ENCODE measurements around the gene SORCS2. TPM values are rescaled to one million over a fixed set of nuclear protein-coding genes. Genes with fewer than 3 reads are reported as not detected.

The SORCS2 gene
- total RNA-seq, 2 donors from 2014 or later: 0.54 to 0.74 TPM

DNA sequence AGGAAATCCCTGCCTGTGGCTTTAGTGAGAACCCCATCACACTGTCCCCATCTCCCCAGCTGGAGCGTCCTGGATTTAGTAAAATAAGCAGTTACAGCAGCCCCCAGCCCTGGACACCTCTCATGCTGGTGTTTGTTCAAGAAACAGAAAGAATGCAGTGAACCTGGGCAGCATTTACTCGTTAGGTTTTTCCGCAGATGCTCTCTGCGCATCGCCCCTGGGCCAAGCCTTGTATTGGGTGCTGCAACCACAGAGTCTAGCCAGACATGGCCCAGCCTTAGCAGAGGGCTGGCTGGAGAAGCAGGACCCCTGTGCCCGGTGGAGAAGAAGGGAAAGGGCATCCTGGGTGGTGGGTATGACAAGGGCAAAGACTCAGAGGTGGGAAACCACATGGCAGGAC, 378.7 kb downstream of the SORCS2 start:
- no peak overlapping the region for H3K27ac ChIP-seq
- no peaks in the 10 kb centered on the region for H3K36me3 ChIP-seq
- no peak overlapping the region for H3K9ac ChIP-seq (ENCODE audit: low read depth in 2 of 2, low read length in 2 of 2)
- intact Hi-C loops (cut with DNase I): no loop called here
- no peak for DNase-seq
- TF ChIP-seq, protein P1, sequence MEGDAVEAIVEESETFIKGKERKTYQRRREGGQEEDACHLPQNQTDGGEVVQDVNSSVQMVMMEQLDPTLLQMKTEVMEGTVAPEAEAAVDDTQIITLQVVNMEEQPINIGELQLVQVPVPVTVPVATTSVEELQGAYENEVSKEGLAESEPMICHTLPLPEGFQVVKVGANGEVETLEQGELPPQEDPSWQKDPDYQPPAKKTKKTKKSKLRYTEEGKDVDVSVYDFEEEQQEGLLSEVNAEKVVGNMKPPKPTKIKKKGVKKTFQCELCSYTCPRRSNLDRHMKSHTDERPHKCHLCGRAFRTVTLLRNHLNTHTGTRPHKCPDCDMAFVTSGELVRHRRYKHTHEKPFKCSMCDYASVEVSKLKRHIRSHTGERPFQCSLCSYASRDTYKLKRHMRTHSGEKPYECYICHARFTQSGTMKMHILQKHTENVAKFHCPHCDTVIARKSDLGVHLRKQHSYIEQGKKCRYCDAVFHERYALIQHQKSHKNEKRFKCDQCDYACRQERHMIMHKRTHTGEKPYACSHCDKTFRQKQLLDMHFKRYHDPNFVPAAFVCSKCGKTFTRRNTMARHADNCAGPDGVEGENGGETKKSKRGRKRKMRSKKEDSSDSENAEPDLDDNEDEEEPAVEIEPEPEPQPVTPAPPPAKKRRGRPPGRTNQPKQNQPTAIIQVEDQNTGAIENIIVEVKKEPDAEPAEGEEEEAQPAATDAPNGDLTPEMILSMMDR (IDR thresholded peaks at IDR 0.05): no peak
- H3K27me3 ChIP-seq: no peaks in the 10 kb centered on the region
- no peaks in the 10 kb centered on the region for H3K9me3 ChIP-seq
- H3K4me3 ChIP-seq: no peak overlapping the region
- no peaks in the 10 kb centered on the region for H3K4me1 ChIP-seq

DNA sequence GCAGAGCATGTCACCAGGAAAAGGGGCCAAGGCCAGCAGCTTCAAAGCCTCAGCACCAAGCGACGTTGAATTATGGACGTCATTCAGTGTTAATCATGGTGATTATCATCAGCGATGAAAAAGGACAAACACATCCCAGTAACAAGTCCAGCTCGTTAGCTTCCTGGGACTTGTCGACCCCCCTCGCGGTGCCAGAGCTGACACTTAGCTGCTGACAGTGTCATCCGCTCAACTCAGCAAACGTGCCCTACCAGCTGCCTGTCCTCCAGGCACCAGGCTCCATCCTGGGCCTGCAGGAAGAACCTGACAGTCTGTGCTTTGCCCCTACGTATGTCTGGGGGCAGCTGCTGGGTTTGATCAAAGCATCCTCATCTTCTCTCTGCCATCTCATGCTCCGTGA, 379.4 kb downstream of the SORCS2 start:
- H3K27me3 ChIP-seq: no peaks in the 10 kb centered on the region
- TF ChIP-seq, protein P1 (IDR thresholded peaks at IDR 0.05): no peak
- no peaks in the 10 kb centered on the region for H3K9me3 ChIP-seq
- no peak overlapping the region for H3K27ac ChIP-seq
- DNase-seq: no peak
- no peaks in the 10 kb centered on the region for H3K36me3 ChIP-seq
- H3K9ac ChIP-seq (ENCODE audit: low read depth in 2 of 2, low read length in 2 of 2): no peak overlapping the region
- no peaks in the 10 kb centered on the region for H3K4me1 ChIP-seq
- no peak overlapping the region for H3K4me3 ChIP-seq
- intact Hi-C loops (cut with DNase I): no loop called here

DNA sequence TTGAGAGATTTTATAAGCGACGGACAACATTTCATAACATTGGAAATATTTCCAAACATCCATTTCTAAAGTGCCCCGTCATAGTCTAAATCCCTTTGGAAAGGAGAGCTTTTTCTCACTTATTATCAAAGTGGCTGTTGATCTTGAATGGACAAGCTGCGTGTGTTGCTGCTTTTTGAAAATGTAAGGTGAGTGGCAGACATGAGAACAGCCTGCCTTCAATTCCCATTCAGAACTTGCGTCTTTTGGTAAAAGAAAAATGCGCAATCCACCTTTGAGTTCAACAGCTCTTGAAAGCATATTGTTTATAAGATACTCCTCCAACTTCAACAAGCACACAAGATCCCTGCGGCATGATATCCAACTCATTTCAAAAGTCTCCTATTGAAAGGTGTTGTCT, 380.6 kb downstream of the SORCS2 start:
- no peak overlapping the region for H3K4me3 ChIP-seq
- no peaks in the 10 kb centered on the region for H3K27me3 ChIP-seq
- no peaks in the 10 kb centered on the region for H3K4me1 ChIP-seq
- H3K27ac ChIP-seq: no peak overlapping the region
- H3K36me3 ChIP-seq: no peaks in the 10 kb centered on the region
- DNase-seq: no peak
- no peaks in the 10 kb centered on the region for H3K9me3 ChIP-seq
- intact Hi-C loops (cut with DNase I): no loop called here
- H3K9ac ChIP-seq (ENCODE audit: low read depth in 2 of 2, low read length in 2 of 2): no peak overlapping the region
- TF ChIP-seq, protein P1 (IDR thresholded peaks at IDR 0.05): no peak

DNA sequence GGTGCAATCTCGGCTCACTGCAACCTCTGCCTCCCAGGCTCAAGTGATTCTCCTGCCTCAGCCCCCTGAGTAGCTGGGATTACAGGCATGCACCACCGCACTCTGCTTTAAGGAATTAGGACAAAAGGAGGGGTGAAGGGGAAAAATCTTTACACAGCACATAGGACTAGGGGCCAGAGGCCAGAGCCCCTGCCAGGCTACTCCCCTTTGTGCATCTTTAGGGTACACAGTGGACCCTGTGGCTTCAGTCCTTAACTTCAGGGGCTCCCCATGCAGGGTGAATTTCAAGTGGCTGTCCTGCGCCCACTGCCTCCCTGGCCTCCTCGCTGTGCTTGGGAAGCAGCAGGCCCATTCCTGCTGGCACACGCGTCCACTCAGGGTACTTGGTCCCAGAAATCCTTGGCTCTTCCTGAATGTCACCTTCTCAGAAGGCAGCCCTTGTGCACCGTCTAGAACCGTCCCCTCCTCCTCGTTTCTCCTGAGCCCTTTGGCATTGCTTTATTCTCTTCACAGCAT, 381.3 kb downstream of the SORCS2 start:
- H3K27me3 ChIP-seq: no peaks in the 10 kb centered on the region
- no peaks in the 10 kb centered on the region for H3K36me3 ChIP-seq
- DNase-seq: no peak
- H3K4me1 ChIP-seq: no peaks in the 10 kb centered on the region
- TF ChIP-seq, protein P1 (IDR thresholded peaks at IDR 0.05): no peak
- no peak overlapping the region for H3K4me3 ChIP-seq
- H3K9ac ChIP-seq (ENCODE audit: low read depth in 2 of 2, low read length in 2 of 2): no peak overlapping the region
- no peaks in the 10 kb centered on the region for H3K9me3 ChIP-seq
- intact Hi-C loops (cut with DNase I): no loop called here
- H3K27ac ChIP-seq: no peak overlapping the region

DNA sequence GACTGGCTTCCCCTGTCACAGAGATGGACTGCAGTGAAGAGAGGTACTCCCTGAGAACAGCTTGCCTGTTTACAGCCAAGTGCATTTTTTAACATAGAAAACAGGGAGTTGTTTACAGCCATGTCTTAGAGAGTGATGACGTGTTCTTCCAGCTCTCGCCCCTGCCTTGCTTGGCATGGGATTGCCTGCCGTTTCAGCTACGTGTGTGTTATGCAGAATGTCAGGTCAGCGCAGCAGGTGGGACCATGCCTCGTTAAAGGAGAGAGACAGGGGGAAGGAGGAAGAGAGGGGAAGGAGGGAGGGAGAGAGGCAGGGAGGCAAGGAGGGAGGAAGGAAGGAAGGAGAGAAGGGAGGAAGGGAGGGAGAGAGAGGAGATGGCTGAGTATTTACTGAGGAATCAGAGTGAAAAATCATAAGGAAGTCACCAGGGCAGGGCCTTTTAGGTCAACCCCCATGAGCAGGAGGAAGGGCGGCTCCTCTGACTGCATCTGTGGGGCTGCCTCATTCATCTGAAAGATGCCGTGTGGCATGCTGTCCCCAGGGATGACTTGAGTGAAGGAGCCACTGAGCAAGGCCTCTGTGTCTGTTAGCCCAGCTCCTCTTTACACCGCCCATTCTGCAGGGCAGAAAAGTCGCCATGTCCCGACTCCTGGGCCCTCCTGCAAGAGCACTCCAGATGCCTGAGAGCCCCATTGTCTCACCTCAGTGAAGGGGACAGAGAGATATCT, 382.1 kb downstream of the SORCS2 start:
- H3K36me3 ChIP-seq: no peaks in the 10 kb centered on the region
- no peak overlapping the region for H3K27ac ChIP-seq
- no peaks in the 10 kb centered on the region for H3K4me1 ChIP-seq
- no peak overlapping the region for H3K9ac ChIP-seq (ENCODE audit: low read depth in 2 of 2, low read length in 2 of 2)
- DNase-seq: no peak
- H3K27me3 ChIP-seq: no peaks in the 10 kb centered on the region
- no peak overlapping the region for H3K4me3 ChIP-seq
- TF ChIP-seq, protein P1 (IDR thresholded peaks at IDR 0.05): no peak
- no peaks in the 10 kb centered on the region for H3K9me3 ChIP-seq
- intact Hi-C loops (cut with DNase I): no loop called here
